ENCODE results near the gene EOMES. TPM values are rescaled to one million over a fixed set of nuclear protein-coding genes. Genes with fewer than 3 reads are reported as not detected.

The EOMES gene
- total and polyA plus RNA-seq, 4 donors = 0.12 to 1.3 (median 0.48) TPM

DNA sequence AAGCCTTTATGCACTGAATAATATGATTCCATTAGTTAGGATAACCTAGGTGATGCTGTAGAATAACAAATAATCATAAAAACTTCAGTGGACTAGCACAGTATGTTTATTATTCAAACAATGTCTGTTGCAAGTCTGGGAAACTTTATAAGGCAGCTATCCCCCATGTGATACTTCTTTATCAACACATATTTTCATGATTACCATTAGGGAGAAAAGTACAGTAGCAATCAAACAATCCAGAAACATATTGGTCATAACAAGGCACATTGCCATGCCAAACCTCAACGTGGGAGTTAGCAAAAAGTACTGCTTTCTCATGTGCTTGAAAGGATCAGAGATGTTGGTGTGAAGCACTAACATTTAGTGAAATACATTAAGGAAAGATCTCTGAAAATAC is 35.5 kb downstream of the EOMES start:
- H3K36me3 ChIP-seq (ENCODE audit: control insufficient read depth in 4 of 4, insufficient read depth in 4 of 4, low read length in 4 of 4) = no peaks in the 10 kb centered on the region
- peaks cover 0 to 4% (median 3%) of the 10 kb centered on the region in 4 donors for H3K9me3 ChIP-seq (ENCODE audit: control insufficient read depth in 4 of 4, insufficient read depth in 3 of 4, low read length in 3 of 4)
- WGBS, 2 donors = 61 to 80% methylated on average over 1 of the region's 1 CpG

DNA sequence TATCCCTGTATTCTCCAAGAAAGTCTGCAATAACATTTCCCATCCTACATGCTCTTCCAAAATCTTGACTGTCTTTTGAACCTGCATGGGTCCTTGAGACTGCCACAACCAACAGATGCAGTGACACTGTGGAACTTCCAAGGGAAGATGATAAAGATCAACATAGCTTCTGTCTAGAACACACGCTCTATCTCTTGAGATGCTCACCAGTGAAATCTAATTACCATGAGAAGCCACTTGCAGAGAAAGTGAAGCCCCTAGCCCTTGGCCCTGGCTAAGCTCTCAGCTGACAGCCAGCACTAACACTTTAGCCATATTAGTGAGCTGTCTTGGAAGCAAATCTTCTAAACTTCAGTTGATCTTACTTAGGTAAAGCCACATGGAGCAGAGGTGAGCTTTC is 36.6 kb downstream of the EOMES start:
- no peak for ATAC-seq (ENCODE audit: insufficient read depth, low FRiP score)
- no peak for DNase-seq
- no peaks in the 10 kb centered on the region for H3K27me3 ChIP-seq (ENCODE audit: control insufficient read depth in 3 of 3, insufficient read depth in 3 of 3, low read length in 2 of 3)
- no peak overlapping the region for H3K4me3 ChIP-seq
- peaks cover 0 to 4% (median 0%) of the 10 kb centered on the region in 5 donors for H3K4me1 ChIP-seq (ENCODE audit: control insufficient read depth in 5 of 5, insufficient read depth in 5 of 5, low read length in 5 of 5)
- TF ChIP-seq, protein P1, sequence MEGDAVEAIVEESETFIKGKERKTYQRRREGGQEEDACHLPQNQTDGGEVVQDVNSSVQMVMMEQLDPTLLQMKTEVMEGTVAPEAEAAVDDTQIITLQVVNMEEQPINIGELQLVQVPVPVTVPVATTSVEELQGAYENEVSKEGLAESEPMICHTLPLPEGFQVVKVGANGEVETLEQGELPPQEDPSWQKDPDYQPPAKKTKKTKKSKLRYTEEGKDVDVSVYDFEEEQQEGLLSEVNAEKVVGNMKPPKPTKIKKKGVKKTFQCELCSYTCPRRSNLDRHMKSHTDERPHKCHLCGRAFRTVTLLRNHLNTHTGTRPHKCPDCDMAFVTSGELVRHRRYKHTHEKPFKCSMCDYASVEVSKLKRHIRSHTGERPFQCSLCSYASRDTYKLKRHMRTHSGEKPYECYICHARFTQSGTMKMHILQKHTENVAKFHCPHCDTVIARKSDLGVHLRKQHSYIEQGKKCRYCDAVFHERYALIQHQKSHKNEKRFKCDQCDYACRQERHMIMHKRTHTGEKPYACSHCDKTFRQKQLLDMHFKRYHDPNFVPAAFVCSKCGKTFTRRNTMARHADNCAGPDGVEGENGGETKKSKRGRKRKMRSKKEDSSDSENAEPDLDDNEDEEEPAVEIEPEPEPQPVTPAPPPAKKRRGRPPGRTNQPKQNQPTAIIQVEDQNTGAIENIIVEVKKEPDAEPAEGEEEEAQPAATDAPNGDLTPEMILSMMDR (IDR thresholded peaks at IDR 0.05; ENCODE audit: control extremely low read depth, extremely low read depth) = no peak
- H3K36me3 ChIP-seq (ENCODE audit: control insufficient read depth in 4 of 4, insufficient read depth in 4 of 4, low read length in 4 of 4) = no peaks in the 10 kb centered on the region
- H3K9me3 ChIP-seq (ENCODE audit: control insufficient read depth in 4 of 4, insufficient read depth in 3 of 4, low read length in 3 of 4) = peaks cover 0 to 4% (median 3%) of the 10 kb centered on the region in 4 donors
- 89 to 91% methylated on average over 1 of the region's 1 CpG for WGBS, 2 donors
- H3K27ac ChIP-seq (ENCODE audit: low read depth in 1 of 2, low read length in 1 of 2) = no peak overlapping the region
- no peak overlapping the region for H3K9ac ChIP-seq (ENCODE audit: insufficient read depth in 1 of 2, low read length in 2 of 2)

More for the DNA sequence above, 35.5 kb downstream of the EOMES start:
- TF ChIP-seq, protein P1 (IDR thresholded peaks at IDR 0.05; ENCODE audit: control extremely low read depth, extremely low read depth) = no peak
- H3K9ac ChIP-seq (ENCODE audit: insufficient read depth in 1 of 2, low read length in 2 of 2) = no peak overlapping the region
- DNase-seq (no peak), ATAC-seq (ENCODE audit: insufficient read depth, low FRiP score) (no peak)
- no peaks in the 10 kb centered on the region for H3K4me1 ChIP-seq (ENCODE audit: control insufficient read depth in 5 of 5, insufficient read depth in 5 of 5, low read length in 5 of 5)
- no peak overlapping the region for H3K4me3 ChIP-seq
- no peak overlapping the region for H3K27ac ChIP-seq (ENCODE audit: low read depth in 1 of 2, low read length in 1 of 2)
- H3K27me3 ChIP-seq (ENCODE audit: control insufficient read depth in 3 of 3, insufficient read depth in 3 of 3, low read length in 2 of 3) = no peaks in the 10 kb centered on the region

DNA sequence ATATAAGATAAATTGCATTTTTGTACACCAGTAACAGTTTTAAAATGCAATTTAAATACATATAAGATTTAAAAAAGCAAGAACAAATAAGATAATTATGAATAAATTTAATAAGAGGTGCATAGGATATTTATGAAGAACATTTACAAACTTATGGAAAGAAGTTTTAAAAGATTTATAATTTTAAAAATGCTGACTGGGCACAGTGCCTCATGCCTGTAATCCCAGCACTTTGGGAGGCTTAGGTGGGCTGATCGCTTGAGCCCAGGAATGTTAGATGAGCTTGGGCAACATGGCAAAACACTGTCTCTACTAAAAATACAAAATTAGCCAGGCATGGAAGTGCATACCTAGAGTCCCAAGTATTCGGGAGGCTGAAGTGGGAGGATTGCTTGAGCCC is 37.8 kb downstream of the EOMES start:
- WGBS, 2 donors = 95 to 97% methylated on average over 2 of the region's 2 CpGs
- TF ChIP-seq, protein P1 (IDR thresholded peaks at IDR 0.05; ENCODE audit: control extremely low read depth, extremely low read depth) = no peak
- DNase-seq (no peak), ATAC-seq (ENCODE audit: insufficient read depth, low FRiP score) (no peak)
- no peak overlapping the region for H3K4me3 ChIP-seq
- H3K36me3 ChIP-seq (ENCODE audit: control insufficient read depth in 4 of 4, insufficient read depth in 4 of 4, low read length in 4 of 4) = no peaks in the 10 kb centered on the region
- peaks cover 0 to 4% (median under 1%) of the 10 kb centered on the region in 4 donors for H3K9me3 ChIP-seq (ENCODE audit: control insufficient read depth in 4 of 4, insufficient read depth in 3 of 4, low read length in 3 of 4)
- H3K27me3 ChIP-seq (ENCODE audit: control insufficient read depth in 3 of 3, insufficient read depth in 3 of 3, low read length in 2 of 3) = no peaks in the 10 kb centered on the region
- peaks cover 0 to 4% (median 0%) of the 10 kb centered on the region in 5 donors for H3K4me1 ChIP-seq (ENCODE audit: control insufficient read depth in 5 of 5, insufficient read depth in 5 of 5, low read length in 5 of 5)
- no peak overlapping the region for H3K9ac ChIP-seq (ENCODE audit: insufficient read depth in 1 of 2, low read length in 2 of 2)
- no peak overlapping the region for H3K27ac ChIP-seq (ENCODE audit: low read depth in 1 of 2, low read length in 1 of 2)

DNA sequence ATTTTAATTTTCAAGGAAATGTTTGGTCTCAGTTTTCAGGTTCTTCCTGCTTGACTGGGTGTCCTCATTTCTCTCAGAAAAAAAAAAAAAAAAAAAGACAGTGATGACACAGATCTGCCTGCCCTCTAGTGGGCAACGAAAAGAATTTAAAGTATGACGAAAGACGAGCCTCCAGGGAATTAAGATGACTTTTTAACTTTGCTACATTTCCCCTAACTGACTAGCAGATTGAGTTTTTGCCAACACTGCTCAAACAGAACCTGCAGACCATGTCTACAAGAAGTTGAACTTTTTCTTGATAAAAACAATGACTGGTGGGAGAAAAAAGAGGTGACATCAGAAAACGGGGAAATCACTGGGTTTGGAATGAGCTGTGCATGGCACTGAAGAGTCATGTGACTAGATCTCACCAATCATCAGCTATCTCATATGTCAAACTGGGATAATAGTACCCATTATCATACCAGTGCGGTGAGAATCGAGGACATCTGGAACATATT is 40.8 kb downstream of the EOMES start:
- Histone ChIP-seq H3K27me3 (ENCODE audit: control insufficient read depth in 3 of 3, insufficient read depth in 3 of 3, low read length in 2 of 3) (no peaks in the 10 kb centered on the region), H3K9me3 (ENCODE audit: control insufficient read depth in 4 of 4, insufficient read depth in 3 of 4, low read length in 3 of 4) (no peaks in the 10 kb centered on the region), H3K4me1 (ENCODE audit: control insufficient read depth in 5 of 5, insufficient read depth in 5 of 5, low read length in 5 of 5) (peaks cover 0 to 4% (median 0%) of the 10 kb centered on the region in 5 donors), H3K9ac (ENCODE audit: insufficient read depth in 1 of 2, low read length in 2 of 2) (peak overlapping the region in 1 of 2 donors; percentile 31), H3K27ac (ENCODE audit: low read depth in 1 of 2, low read length in 1 of 2) (no peak overlapping the region), H3K4me3 (no peak overlapping the region), H3K36me3 (ENCODE audit: control insufficient read depth in 4 of 4, insufficient read depth in 4 of 4, low read length in 4 of 4) (no peaks in the 10 kb centered on the region)
- 25 to 29% methylated on average over 6 of the region's 6 CpGs for WGBS, 2 donors
- peak; percentile 86 for ATAC-seq (ENCODE audit: insufficient read depth, low FRiP score)
- peak; percentile 38 to 84 (median 83) for DNase-seq
- TF ChIP-seq, protein P1 (IDR thresholded peaks at IDR 0.05; ENCODE audit: control extremely low read depth, extremely low read depth) = peak; percentile 71
